Muscle of leg (tissue), 11 donors: ENCODE results near the gene TMEM123. TPM values are rescaled to one million over a fixed set of nuclear protein-coding genes. Genes with fewer than 3 reads are reported as not detected.

Experiments
- DNase-seq: peaks from one replicate; pipeline ENCODE4 v3.0.0; 2013
- H3K27ac ChIP-seq: one replicate; pipeline ENCODE4 v1.5.1; 2013; ENCODE audit warnings: mild to moderate bottlenecking, low read length, control low read depth
- H3K27me3 ChIP-seq: one replicate; pipeline ENCODE4 v1.6.1; 2013; ENCODE audit warnings: low read length; ENCODE audit not compliant: control insufficient read depth, insufficient read depth
- H3K36me3 ChIP-seq: one replicate; pipeline ENCODE4 v1.6.1; 2013; ENCODE audit warnings: low read length; ENCODE audit not compliant: control insufficient read depth, insufficient read depth
- H3K4me1 ChIP-seq: one replicate; pipeline ENCODE4 v1.6.1; 2013; ENCODE audit warnings: low read length; ENCODE audit not compliant: control insufficient read depth, insufficient read depth
- H3K4me3 ChIP-seq: one replicate; pipeline ENCODE4 v1.5.1; 2013; ENCODE audit warnings: low read length, control low read depth
- H3K9me3 ChIP-seq: replicated peaks from 2 replicates; pipeline ENCODE4 v1.6.1; 2013; ENCODE audit warnings: low read depth, low read length; ENCODE audit not compliant: control insufficient read depth
- WGBS: methylation state at CpG from one replicate; pipeline ENCODE4 v1.1.5; 2013; ENCODE audit warnings: missing lambda C conversion rate; ENCODE audit not compliant: insufficient coverage; 5-methylcytosine and 5-hydroxymethylcytosine counted together
- polyA plus RNA-seq, 8 donors: library from polyadenylated mRNA; unstranded; fragments of 120-200 nt; gene quantifications; one replicate each; pipeline versions ENCODE4 v1.2.1 to v1.2.3, GENCODE V29; 2013; ENCODE audit warnings: inconsistent platforms in 1 of 8, low replicate concordance in 1 of 8; ENCODE audit not compliant: insufficient read length in 8 of 8, insufficient read depth in 1 of 8
- total RNA-seq: library from RNA; stranded (reverse); fragments of 120-200 nt; gene quantifications from one replicate; pipeline ENCODE4 v1.2.4, GENCODE V29; 2013

Gene TMEM123
- total and polyA plus RNA-seq, 9 donors, result 80.2 to 158 (median 133) TPM

DNA sequence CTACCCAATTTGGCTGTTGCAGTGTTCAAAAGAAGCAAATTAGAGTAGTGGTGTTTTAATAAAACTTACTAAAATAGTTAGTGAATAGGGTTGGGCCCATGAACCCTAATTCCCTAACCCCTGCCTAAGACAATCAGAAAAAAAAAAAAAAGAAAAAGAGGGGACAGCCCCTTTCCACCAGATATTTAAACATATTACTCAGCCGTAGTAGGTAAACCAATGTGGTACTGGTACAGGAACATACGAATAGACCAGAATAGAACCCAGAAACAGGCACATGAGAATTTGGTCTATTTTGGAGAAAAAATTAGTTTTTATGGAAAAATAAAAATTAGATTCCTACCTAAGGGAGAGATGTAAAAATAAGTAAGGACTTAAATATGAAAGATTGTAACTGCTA, 39.4 kb upstream of the TMEM123 start:
- H3K27me3 ChIP-seq, result peaks cover 2% of the 10 kb centered on the region
- DNase-seq, result no peak
- H3K4me1 ChIP-seq, result no peaks in the 10 kb centered on the region
- H3K36me3 ChIP-seq, result no peaks in the 10 kb centered on the region
- H3K4me3 ChIP-seq, result no peak overlapping the region
- WGBS, result no CpG with 5 or more reads among the region's 2 CpGs
- no peak overlapping the region for H3K27ac ChIP-seq
- no peaks in the 10 kb centered on the region for H3K9me3 ChIP-seq

- Histone ChIP-seq H3K27me3 (no peaks in the 10 kb centered on the region), H3K4me1 (no peaks in the 10 kb centered on the region), H3K36me3 (no peaks in the 10 kb centered on the region), H3K4me3 (no peak overlapping the region), H3K9me3 (no peaks in the 10 kb centered on the region), H3K27ac (no peak overlapping the region)
- no peak for DNase-seq
- WGBS, result no CpG with 5 or more reads among the region's 5 CpGs
Measured at GRCh38 chr11:102489186-102490145, 36.9 kb upstream of the TMEM123 start.

DNA sequence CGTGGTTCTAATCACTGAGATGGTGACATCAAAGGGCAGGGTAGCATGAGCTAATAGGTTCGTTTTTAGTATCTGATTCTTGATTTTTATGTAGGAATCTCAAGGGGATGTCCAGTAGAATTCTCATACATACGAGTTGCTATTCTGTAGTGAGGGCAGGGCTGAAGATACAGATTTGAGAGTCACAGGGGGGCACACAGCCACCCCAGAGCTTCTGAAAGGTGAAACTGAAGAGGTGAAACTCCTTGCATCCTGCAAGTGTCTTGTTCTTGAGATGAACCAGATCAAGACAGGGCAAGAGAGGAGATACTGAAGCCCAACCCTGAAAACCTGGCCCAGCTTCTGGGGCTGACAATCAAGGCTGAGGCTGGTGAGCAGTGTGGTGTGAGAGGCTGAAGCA, 35.6 kb upstream of the TMEM123 start:
- no peak for DNase-seq
- H3K4me3 ChIP-seq, result no peak overlapping the region
- H3K36me3 ChIP-seq, result no peaks in the 10 kb centered on the region
- no peaks in the 10 kb centered on the region for H3K27me3 ChIP-seq
- H3K9me3 ChIP-seq, result no peaks in the 10 kb centered on the region
- H3K27ac ChIP-seq, result no peak overlapping the region
- WGBS, result 66% methylated on average over 3 of the region's 3 CpGs
- H3K4me1 ChIP-seq, result no peaks in the 10 kb centered on the region

GRCh38 chr11:102487214-102487613, 34.6 kb upstream of the TMEM123 start:
- Histone ChIP-seq H3K9me3 (no peaks in the 10 kb centered on the region), H3K36me3 (no peaks in the 10 kb centered on the region)

GRCh38 chr11:102486584-102486983, 34.0 kb upstream of the TMEM123 start:
- Histone ChIP-seq H3K27me3 (no peaks in the 10 kb centered on the region), H3K4me3 (no peak overlapping the region), H3K36me3 (no peaks in the 10 kb centered on the region), H3K27ac (no peak overlapping the region), H3K4me1 (no peaks in the 10 kb centered on the region), H3K9me3 (no peaks in the 10 kb centered on the region)
- DNase-seq, result no peak
- 63% methylated on average over 1 of the region's 2 CpGs for WGBS

More at GRCh38 chr11:102487214-102487613, 34.6 kb upstream of the TMEM123 start:
- WGBS, result no CpG with 5 or more reads among the region's 1 CpG
- Histone ChIP-seq H3K4me1 (no peaks in the 10 kb centered on the region), H3K4me3 (no peak overlapping the region), H3K27ac (no peak overlapping the region), H3K27me3 (no peaks in the 10 kb centered on the region)
- no peak for DNase-seq

DNA sequence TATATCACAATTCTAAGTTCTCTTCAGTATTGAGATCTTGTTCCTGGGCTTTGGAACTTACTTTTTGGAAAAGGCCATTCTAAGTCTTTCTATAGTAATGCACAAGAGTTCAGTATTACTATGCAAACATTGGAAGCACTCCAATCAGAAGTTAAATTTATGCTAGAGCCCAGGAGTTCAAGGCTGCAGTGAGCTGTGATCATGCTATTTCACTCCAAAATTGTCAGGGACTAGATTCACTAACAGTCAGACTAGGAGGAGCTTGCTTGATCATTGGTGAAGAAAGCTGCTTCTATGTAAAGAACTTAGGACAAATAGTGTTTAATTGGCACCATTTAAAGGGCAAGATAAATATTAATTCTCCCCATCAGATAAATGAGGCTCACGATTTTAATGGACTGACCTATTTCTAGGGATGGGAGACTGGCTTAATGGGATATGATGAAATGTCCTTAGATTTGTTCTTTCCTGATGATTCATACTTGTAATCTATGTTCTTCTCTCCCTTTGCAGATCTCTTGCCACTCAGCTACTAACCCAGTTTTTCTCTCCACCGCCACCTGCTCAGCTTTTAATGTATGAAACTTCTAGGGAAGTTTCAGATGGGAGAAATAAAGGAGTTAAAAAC, 32.6 kb upstream of the TMEM123 start:
- no CpG with 5 or more reads among the region's 2 CpGs for WGBS
- H3K36me3 ChIP-seq, result no peaks in the 10 kb centered on the region
- no peaks in the 10 kb centered on the region for H3K4me1 ChIP-seq
- H3K27me3 ChIP-seq, result no peaks in the 10 kb centered on the region
- no peaks in the 10 kb centered on the region for H3K9me3 ChIP-seq
- DNase-seq, result no peak
- no peak overlapping the region for H3K4me3 ChIP-seq
- no peak overlapping the region for H3K27ac ChIP-seq

DNA sequence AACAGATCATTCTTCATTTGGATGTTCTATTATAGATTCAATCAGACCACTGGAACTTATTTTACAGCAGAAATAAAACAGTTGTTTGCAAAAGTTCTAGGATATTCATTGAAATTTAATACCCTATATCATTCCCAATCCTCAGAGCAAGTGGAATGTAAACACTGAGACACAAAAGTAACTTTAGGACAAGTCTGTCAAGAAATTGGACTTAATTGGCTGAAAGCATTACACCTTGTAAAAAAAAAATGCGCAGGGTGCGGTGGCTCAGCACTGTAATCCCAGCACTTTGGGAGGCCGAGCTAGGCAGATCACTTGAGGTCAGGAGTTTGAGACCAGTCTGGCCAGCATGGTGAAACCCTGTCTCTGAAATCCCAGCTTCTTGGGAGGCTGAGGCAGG, 29.9 kb upstream of the TMEM123 start:
- H3K4me3 ChIP-seq, result no peak overlapping the region
- H3K27ac ChIP-seq, result no peak overlapping the region
- no peaks in the 10 kb centered on the region for H3K9me3 ChIP-seq
- no peaks in the 10 kb centered on the region for H3K27me3 ChIP-seq
- no peaks in the 10 kb centered on the region for H3K4me1 ChIP-seq
- 83% methylated on average over 2 of the region's 3 CpGs for WGBS
- no peak for DNase-seq
- no peaks in the 10 kb centered on the region for H3K36me3 ChIP-seq

DNA sequence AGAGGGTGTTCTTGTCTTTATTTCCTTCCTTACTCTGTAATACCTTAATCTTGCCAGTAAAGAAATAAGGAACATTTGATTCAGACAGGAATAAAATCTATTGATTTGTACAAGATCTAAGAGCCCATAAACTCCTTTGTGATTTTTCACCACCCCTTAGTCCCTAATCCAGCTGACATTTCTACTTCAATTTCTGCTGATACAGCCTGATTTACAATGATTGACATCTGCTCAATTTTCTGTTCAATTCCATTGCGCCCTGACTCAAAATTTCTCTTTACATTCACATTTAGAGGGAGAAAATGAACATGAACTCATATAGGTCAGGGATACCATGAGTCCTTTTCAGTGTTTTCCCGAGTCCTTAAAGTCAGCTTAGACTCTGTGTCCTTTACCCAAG, 27.2 kb upstream of the TMEM123 start:
- H3K36me3 ChIP-seq, result no peaks in the 10 kb centered on the region
- H3K9me3 ChIP-seq, result no peaks in the 10 kb centered on the region
- H3K27ac ChIP-seq, result no peak overlapping the region
- no peaks in the 10 kb centered on the region for H3K27me3 ChIP-seq
- DNase-seq, result no peak
- H3K4me3 ChIP-seq, result no peak overlapping the region
- H3K4me1 ChIP-seq, result no peaks in the 10 kb centered on the region
- whole genome bisulfite sequencing, result 71% methylated on average over 1 of the region's 2 CpGs

DNA sequence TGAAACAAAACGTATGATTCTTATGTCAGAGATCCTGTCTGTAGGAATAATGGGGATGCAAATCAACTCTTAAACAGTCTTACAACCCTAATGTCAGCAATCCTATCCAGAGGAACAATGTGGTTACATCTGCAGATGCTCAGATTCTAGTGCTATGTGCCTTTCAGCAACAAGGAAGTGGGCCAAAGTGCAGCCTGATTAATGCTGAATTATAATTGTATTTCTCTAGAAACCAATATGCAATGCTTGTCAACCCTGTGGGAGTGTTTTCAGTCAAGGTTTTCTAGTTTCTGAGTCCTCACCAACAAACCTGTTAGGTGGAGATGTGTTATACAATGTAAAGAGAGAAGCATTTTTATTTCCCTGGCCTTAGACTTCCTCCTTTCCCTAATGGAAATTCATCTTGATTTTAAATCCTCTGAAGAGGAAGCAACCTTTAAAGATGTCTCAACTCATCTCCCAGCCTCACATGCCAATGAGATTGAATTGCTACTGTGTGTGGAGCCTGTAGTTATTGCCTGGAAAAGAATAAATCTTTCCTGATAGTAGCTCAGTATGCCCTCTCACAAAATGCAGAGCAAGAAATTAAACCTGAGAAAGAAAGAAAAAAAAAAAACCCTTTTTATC, 26.2 kb upstream of the TMEM123 start:
- Histone ChIP-seq H3K9me3 (no peaks in the 10 kb centered on the region), H3K4me3 (no peak overlapping the region), H3K27ac (no peak overlapping the region), H3K36me3 (no peaks in the 10 kb centered on the region), H3K27me3 (no peaks in the 10 kb centered on the region), H3K4me1 (no peaks in the 10 kb centered on the region)
- WGBS, result no CpG with 5 or more reads among the region's 1 CpG
- DNase-seq, result no peak

- Histone ChIP-seq H3K36me3 (no peaks in the 10 kb centered on the region), H3K27ac (no peak overlapping the region), H3K4me3 (no peak overlapping the region), H3K4me1 (no peaks in the 10 kb centered on the region), H3K27me3 (no peaks in the 10 kb centered on the region), H3K9me3 (no peaks in the 10 kb centered on the region)
- peak; percentile 49 for DNase-seq
- WGBS, result 0% methylated on average over 1 of the region's 1 CpG
Measured at GRCh38 chr11:102476812-102477211, 24.2 kb upstream of the TMEM123 start.
